Measurements from ENCODE around the gene WDR90.

Gene WDR90

GRCh38 chr16:711084-711483 lies 61.9 kb downstream of the WDR90 start:
- no peak for TF ChIP-seq CTCF (conservative IDR thresholded peaks at IDR 0.05; ENCODE audit: low read depth)
- CTCF ChIA-PET = interaction anchor here (0.5 to 0.9 kb wide), 3 partner anchors 22 to 92 kb away, joined by 3 to 4 read pairs (median 3); partner anchors contain the start of gene RPUSD1
- H3K27ac ChIP-seq = peak overlapping the region; percentile 95
- POLR2A ChIA-PET (ENCODE audit: low non-redundant PET) = interaction anchor here (0.6 to 0.9 kb wide), 2 partner anchors 22 to 77 kb away, joined by 3 read pairs; partner anchors contain the start of genes CHTF18 and RPUSD1
- no peak for DNase-seq (ENCODE audit: low spot score)

GRCh38 chr16:711548-712320 lies 62.6 kb downstream of the WDR90 start:
- H3K27ac ChIP-seq = peak overlapping the region; percentile 95
- DNase-seq (ENCODE audit: low spot score) = peak; percentile 70
- ChIA-PET CTCF (interaction anchor here (0.6 to 1.8 kb wide), 9 partner anchors 9 to 637 kb away, joined by 3 to 11 read pairs (median 3); partner anchors contain the start of genes ANTKMT, CIAO3 and RPUSD1), POLR2A (ENCODE audit: low non-redundant PET) (interaction anchor here (0.6 to 0.7 kb wide), 2 partner anchors 23 to 74 kb away, joined by 3 read pairs; no protein-coding TSS in a partner anchor)
- TF ChIP-seq CTCF (conservative IDR thresholded peaks at IDR 0.05; ENCODE audit: low read depth) = peak; percentile 92

- TF ChIP-seq CTCF (conservative IDR thresholded peaks at IDR 0.05; ENCODE audit: low read depth) = peak; percentile 61
- ChIA-PET CTCF (interaction anchor here (0.8 to 1.8 kb wide), 5 partner anchors 10 to 98 kb away, joined by 3 to 11 read pairs (median 5); partner anchors contain the start of gene CIAO3), POLR2A (ENCODE audit: low non-redundant PET) (interaction anchor here (0.8 to 1.7 kb wide), 2 partner anchors 8 to 10 kb away, joined by 3 to 5 read pairs; partner anchors contain the start of gene ANTKMT)
- H3K27ac ChIP-seq = peak overlapping the region; percentile 95
- DNase-seq (ENCODE audit: low spot score) = peak; percentile 87
Measured at GRCh38 chr16:712740-713250, 63.6 kb downstream of the WDR90 start.

GRCh38 chr16:714079-714478 lies 64.9 kb downstream of the WDR90 start:
- H3K27ac ChIP-seq = peak overlapping the region; percentile 95
- no peak for DNase-seq (ENCODE audit: low spot score)
- TF ChIP-seq CTCF (conservative IDR thresholded peaks at IDR 0.05; ENCODE audit: low read depth) = no peak
- ChIA-PET POLR2A (ENCODE audit: low non-redundant PET) (interaction anchor here (1.7 kb wide), 1 partner anchor 11 kb away, joined by 5 read pairs; no protein-coding TSS in a partner anchor), CTCF (interaction anchor here (1.2 kb wide), 1 partner anchor 71 kb away, joined by 5 read pairs; no protein-coding TSS in a partner anchor)

- peak; percentile 84 for DNase-seq (ENCODE audit: low spot score)
- ChIA-PET CTCF (interaction anchor here (1.2 to 1.4 kb wide), 4 partner anchors 31 to 81 kb away, joined by 3 to 5 read pairs (median 4); partner anchors contain the start of gene JMJD8), POLR2A (ENCODE audit: low non-redundant PET) (interaction anchor here (0.6 kb wide), 1 partner anchor 8 kb away, joined by 6 read pairs; no protein-coding TSS in a partner anchor)
- no peak for TF ChIP-seq CTCF (conservative IDR thresholded peaks at IDR 0.05; ENCODE audit: low read depth)
- H3K27ac ChIP-seq = peak within 1 kb of the TSS; percentile 95
Measured at GRCh38 chr16:714558-715476, 65.7 kb downstream of the WDR90 start, which contains the start of gene METRN. Gene METRN (plus strand): TSS chr16:715118. CDS start chr16:715290, 172 bp downstream.

Measured in RWPE1 (cell line).